Smooth muscle cell (in vitro differentiated cells): ENCODE results near the gene NPL. TPM values are rescaled to one million over a fixed set of nuclear protein-coding genes. Genes with fewer than 3 reads are reported as not detected.

Experiments used
- DNase-seq: peaks from one replicate; lab custom pipeline; 2025; ENCODE audit not compliant: unreplicated experiment; lab: John Stamatoyannopoulos, UW
- H2AFZ ChIP-seq: fragments of 200-600 bp; sonication (generic); 2 replicates; pipeline ENCODE4 v1.6.0; 2016; ENCODE audit warnings: antibody characterized with exemption, low read depth, mild to moderate bottlenecking
- H3F3A ChIP-seq: fragments of 200-600 bp; sonication (generic); 2 replicates; pipeline ENCODE4 v1.6.0; 2017; ENCODE audit warnings: antibody characterized with exemption, low read depth
- H3K27ac ChIP-seq: fragments of 200-600 bp; sonication (generic); 2 replicates; pipeline ENCODE4 v1.5.1; 2016; ENCODE audit warnings: low read depth, mild to moderate bottlenecking
- H3K27me3 ChIP-seq: fragments of 200-600 bp; sonication (generic); 2 replicates; pipeline ENCODE4 v1.6.1; 2016; ENCODE audit warnings: low read depth, mild to moderate bottlenecking
- H3K36me3 ChIP-seq: fragments of 200-600 bp; sonication (generic); 2 replicates; pipeline ENCODE4 v1.5.1; 2016; ENCODE audit warnings: low read depth
- H3K4me1 ChIP-seq: fragments of 200-600 bp; sonication (generic); 2 replicates; pipeline ENCODE4 v1.5.1; 2016; ENCODE audit warnings: low read depth
- H3K4me2 ChIP-seq: fragments of 200-600 bp; sonication (generic); 2 replicates; pipeline ENCODE4 v1.6.0; 2016; ENCODE audit warnings: mild to moderate bottlenecking
- H3K4me3 ChIP-seq: fragments of 200-600 bp; sonication (generic); 2 replicates; pipeline ENCODE4 v1.5.1; 2016; ENCODE audit warnings: mild to moderate bottlenecking
- H3K79me2 ChIP-seq: fragments of 200-600 bp; sonication (generic); 2 replicates; pipeline ENCODE4 v1.6.0; 2016; ENCODE audit warnings: low read depth, mild to moderate bottlenecking
- H3K9ac ChIP-seq: fragments of 200-600 bp; sonication (generic); 2 replicates; pipeline ENCODE4 v1.6.0; 2016; ENCODE audit warnings: low read depth
- H3K9me3 ChIP-seq: fragments of 200-600 bp; sonication (generic); replicated peaks from 2 replicates; pipeline ENCODE4 v1.5.1; 2016; ENCODE audit warnings: low read depth
- H4K20me1 ChIP-seq: fragments of 200-600 bp; sonication (generic); 2 replicates; pipeline ENCODE4 v1.6.0; 2016; ENCODE audit warnings: low read depth
- CTCF ChIP-seq: fragments of 200-600 bp; sonication (generic); IDR thresholded peaks from 2 replicates; pipeline ENCODE4 v1.5.1; 2017; ENCODE audit warnings: borderline replicate concordance, mild to moderate bottlenecking, antibody characterized with exemption; ENCODE audit not compliant: insufficient read depth, poor library complexity, severe bottlenecking
- WGBS: methylation state at CpG from one replicate; pipeline ENCODE4 v1.1.7; 2016; ENCODE audit warnings: low lambda C conversion rate; 5-methylcytosine and 5-hydroxymethylcytosine counted together
- polyA plus RNA-seq: library from polyadenylated mRNA; unstranded; fragments of >200 nt; fragmentation: Nextera tagmentation; extraction: Ambion mirVana; gene quantifications from 2 replicates; pipeline ENCODE4 v1.2.1, GENCODE V29; 2016
- total RNA-seq: library from RNA; depleted of rRNA; stranded (reverse); fragments of >200 nt; gene quantifications from 2 replicates; pipeline ENCODE4 v1.2.3, GENCODE V29; 2014

NPL gene
- total and polyA plus RNA-seq, 2 experiments from 2014 or later: 1.3 to 1.4 TPM

GRCh38 chr1:182791281-182792179 is 2.0 kb downstream of the NPL start:
- WGBS: 81% methylated on average over 8 of the region's 8 CpGs
- Histone ChIP-seq H3K27ac (no peak overlapping the region), H3K4me3 (no peak overlapping the region), H3F3A (no peaks in the 10 kb centered on the region), H3K4me1 (no peaks in the 10 kb centered on the region), H2AFZ (no peak overlapping the region), H3K9me3 (no peaks in the 10 kb centered on the region), H3K9ac (no peak overlapping the region), H3K4me2 (no peak overlapping the region), H4K20me1 (no peaks in the 10 kb centered on the region), H3K27me3 (peaks cover 11% of the 10 kb centered on the region), H3K36me3 (no peaks in the 10 kb centered on the region), H3K79me2 (no peaks in the 10 kb centered on the region)
- no peak for TF ChIP-seq CTCF
- no peak for DNase-seq

- H3K27me3 ChIP-seq: no peaks in the 10 kb centered on the region
- no peak overlapping the region for H3K9ac ChIP-seq
- H3K4me3 ChIP-seq: no peak overlapping the region
- no peaks in the 10 kb centered on the region for H3K79me2 ChIP-seq
- H3F3A ChIP-seq: no peaks in the 10 kb centered on the region
- H3K4me1 ChIP-seq: no peaks in the 10 kb centered on the region
- H3K27ac ChIP-seq: no peak overlapping the region
- WGBS: 97% methylated on average over 2 of the region's 2 CpGs
- H3K9me3 ChIP-seq: no peaks in the 10 kb centered on the region
- DNase-seq: no peak
- no peak overlapping the region for H2AFZ ChIP-seq
- TF ChIP-seq CTCF: no peak
- no peak overlapping the region for H3K4me2 ChIP-seq
- H3K36me3 ChIP-seq: no peaks in the 10 kb centered on the region
- H4K20me1 ChIP-seq: no peaks in the 10 kb centered on the region
Observed at GRCh38 chr1:182794091-182794490, 4.5 kb downstream of the NPL start.

- TF ChIP-seq CTCF: no peak
- no peak overlapping the region for H3K4me3 ChIP-seq
- H3K4me2 ChIP-seq: no peak overlapping the region
- H3K27me3 ChIP-seq: no peaks in the 10 kb centered on the region
- 91% methylated on average over 3 of the region's 3 CpGs for WGBS
- no peaks in the 10 kb centered on the region for H3F3A ChIP-seq
- H3K79me2 ChIP-seq: no peaks in the 10 kb centered on the region
- DNase-seq: no peak
- no peaks in the 10 kb centered on the region for H3K9me3 ChIP-seq
- no peak overlapping the region for H3K27ac ChIP-seq
- H3K9ac ChIP-seq: no peak overlapping the region
- no peak overlapping the region for H2AFZ ChIP-seq
- H3K36me3 ChIP-seq: no peaks in the 10 kb centered on the region
- no peaks in the 10 kb centered on the region for H3K4me1 ChIP-seq
- H4K20me1 ChIP-seq: no peaks in the 10 kb centered on the region
Observed at GRCh38 chr1:182794676-182795201, 5.2 kb downstream of the NPL start.
